Activated naive CD4-positive, alpha-beta T cell treated with anti-CD3 and anti-CD28 coated beads, Interleukin-2, amount 50 U/mL, for 24 hours (primary cell): Measurements from ENCODE around the gene STXBP4.

Experiments
- H3K27ac Mint-ChIP-seq: one replicate; pipeline ENCODE4 v1.8.0; 2021; ENCODE audit warnings: mild to moderate bottlenecking, mixed read lengths
- H3K27me3 Mint-ChIP-seq: one replicate; pipeline ENCODE4 v1.8.0; 2021; ENCODE audit warnings: mixed read lengths
- H3K36me3 Mint-ChIP-seq: one replicate; pipeline ENCODE4 v1.8.0; 2021; ENCODE audit warnings: mixed read lengths
- H3K4me1 Mint-ChIP-seq: one replicate; pipeline ENCODE4 v1.8.0; 2021; ENCODE audit warnings: mixed read lengths
- H3K4me3 Mint-ChIP-seq: one replicate; pipeline ENCODE4 v1.8.0; 2021; ENCODE audit warnings: mild to moderate bottlenecking, mixed read lengths
- H3K9me3 Mint-ChIP-seq: one replicate; pipeline ENCODE4 v1.8.0; 2021; ENCODE audit warnings: mixed read lengths

The STXBP4 gene, protein sequence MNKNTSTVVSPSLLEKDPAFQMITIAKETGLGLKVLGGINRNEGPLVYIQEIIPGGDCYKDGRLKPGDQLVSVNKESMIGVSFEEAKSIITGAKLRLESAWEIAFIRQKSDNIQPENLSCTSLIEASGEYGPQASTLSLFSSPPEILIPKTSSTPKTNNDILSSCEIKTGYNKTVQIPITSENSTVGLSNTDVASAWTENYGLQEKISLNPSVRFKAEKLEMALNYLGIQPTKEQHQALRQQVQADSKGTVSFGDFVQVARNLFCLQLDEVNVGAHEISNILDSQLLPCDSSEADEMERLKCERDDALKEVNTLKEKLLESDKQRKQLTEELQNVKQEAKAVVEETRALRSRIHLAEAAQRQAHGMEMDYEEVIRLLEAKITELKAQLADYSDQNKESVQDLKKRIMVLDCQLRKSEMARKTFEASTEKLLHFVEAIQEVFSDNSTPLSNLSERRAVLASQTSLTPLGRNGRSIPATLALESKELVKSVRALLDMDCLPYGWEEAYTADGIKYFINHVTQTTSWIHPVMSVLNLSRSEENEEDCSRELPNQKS

DNA sequence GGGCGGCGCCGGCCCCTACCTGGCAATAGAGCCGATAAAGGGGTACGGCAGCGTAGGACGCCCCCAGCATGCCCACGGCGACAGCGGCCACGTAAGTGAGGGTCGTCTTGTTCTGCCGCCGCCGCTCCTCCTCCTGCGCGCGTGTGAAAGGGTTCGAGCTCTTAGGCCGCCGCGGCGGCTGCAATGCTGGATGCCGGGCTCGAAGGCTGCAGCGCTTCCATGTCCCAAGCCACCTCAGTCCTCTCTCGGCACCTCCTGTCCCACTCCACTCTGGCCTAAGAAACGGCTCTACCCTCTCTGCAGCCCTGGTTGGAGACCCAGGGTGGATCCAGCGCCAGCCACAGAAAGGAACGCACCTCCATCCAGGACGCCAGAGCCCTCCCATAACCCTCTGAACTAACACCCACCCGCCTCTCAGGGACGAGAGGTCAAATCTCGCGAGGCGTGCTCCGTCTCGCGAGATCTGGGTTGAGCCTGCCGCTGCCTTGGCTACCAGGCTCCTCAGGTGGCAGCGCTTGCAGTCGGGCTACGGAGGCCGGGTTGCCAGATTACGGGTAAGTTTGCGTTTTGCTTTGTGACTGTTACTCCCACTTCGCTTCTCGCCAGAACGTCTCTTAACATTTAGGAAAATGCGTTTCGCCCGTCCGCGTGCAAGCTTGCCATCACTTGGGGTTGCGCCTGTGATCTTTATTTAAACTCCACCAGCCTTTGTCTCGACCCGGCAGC lies at the start of gene STXBP4, which contains the start of gene COX11:
STXBP4 (plus strand) TSS at position 504 of the 726 bp plus-strand sequence. CDS start 17,455 bp downstream, outside the sequence.
COX11 (minus strand) TSS at position 393 of the 726 bp plus-strand sequence; CDS start at position 385, 8 bp downstream.
- Mint-ChIP-seq H3K27ac (no peak within 1 kb of the TSS), H3K4me1 (peaks cover 31% of the 10 kb centered on the region), H3K9me3 (no peaks in the 10 kb centered on the region), H3K4me3 (no peak within 1 kb of the TSS), H3K36me3 (no peaks in the 10 kb centered on the region), H3K27me3 (no peaks in the 10 kb centered on the region)

DNA sequence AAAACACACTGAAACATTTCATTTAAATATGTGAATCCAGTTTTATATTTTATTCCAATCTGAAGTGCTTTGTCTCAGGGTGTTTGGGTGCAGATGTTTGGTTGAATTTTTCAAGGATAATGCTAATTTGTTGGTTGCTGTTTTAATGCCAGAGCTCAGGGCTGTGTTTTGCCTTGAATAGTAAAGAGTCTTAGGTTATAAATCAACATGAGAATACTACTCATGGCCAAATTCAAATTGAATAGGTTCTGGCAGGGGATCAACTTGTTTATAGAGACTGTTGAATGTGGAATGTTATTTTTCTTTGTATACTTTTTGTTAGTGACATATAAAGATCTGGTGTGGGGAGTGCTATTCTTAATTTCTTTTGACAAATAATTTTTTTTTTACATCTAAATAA lies 49.1 kb upstream of the STXBP4 start:
- Mint-ChIP-seq H3K27me3 (peaks cover 6% of the 10 kb centered on the region), H3K36me3 (peaks cover 1% of the 10 kb centered on the region)

GRCh38 chr17:54920819-54921218 lies 47.7 kb upstream of the STXBP4 start:
- no peaks in the 10 kb centered on the region for H3K4me1 Mint-ChIP-seq
- peaks cover 1% of the 10 kb centered on the region for H3K36me3 Mint-ChIP-seq
- no peak overlapping the region for H3K27ac Mint-ChIP-seq
- H3K27me3 Mint-ChIP-seq, result peaks cover 6% of the 10 kb centered on the region
- H3K4me3 Mint-ChIP-seq, result no peak overlapping the region
- H3K9me3 Mint-ChIP-seq, result peaks cover 6% of the 10 kb centered on the region

More for the DNA sequence above, 49.1 kb upstream of the STXBP4 start:
- Mint-ChIP-seq H3K9me3 (peaks cover 6% of the 10 kb centered on the region), H3K27ac (no peak overlapping the region), H3K4me1 (no peaks in the 10 kb centered on the region), H3K4me3 (no peak overlapping the region)

DNA sequence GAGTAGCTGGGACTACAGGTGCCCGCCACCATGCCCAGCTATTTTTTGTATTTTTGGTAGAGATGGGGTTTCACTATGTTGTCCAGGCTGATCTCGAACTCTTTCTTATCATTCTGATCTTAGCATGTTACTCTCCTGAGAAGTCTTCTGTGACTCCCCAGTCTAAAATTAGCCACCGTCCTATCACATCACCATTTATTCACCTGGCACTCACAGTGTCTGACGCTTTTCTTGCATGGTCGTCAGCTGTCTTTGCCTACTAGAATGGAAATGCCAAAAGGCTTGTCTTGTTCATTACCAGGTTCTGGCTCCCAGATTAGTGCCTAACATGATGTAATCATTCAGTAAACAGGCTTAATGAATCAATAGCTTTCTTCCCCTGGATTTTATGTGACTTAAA lies 44.2 kb upstream of the STXBP4 start:
- no peaks in the 10 kb centered on the region for H3K4me1 Mint-ChIP-seq
- no peaks in the 10 kb centered on the region for H3K9me3 Mint-ChIP-seq
- H3K4me3 Mint-ChIP-seq, result no peak overlapping the region
- H3K36me3 Mint-ChIP-seq, result no peaks in the 10 kb centered on the region
- H3K27me3 Mint-ChIP-seq, result peaks cover 8% of the 10 kb centered on the region
- H3K27ac Mint-ChIP-seq, result no peak overlapping the region

GRCh38 chr17:54927525-54927924 lies 41.0 kb upstream of the STXBP4 start:
- no peaks in the 10 kb centered on the region for H3K9me3 Mint-ChIP-seq
- no peak overlapping the region for H3K4me3 Mint-ChIP-seq
- no peak overlapping the region for H3K27ac Mint-ChIP-seq
- no peaks in the 10 kb centered on the region for H3K4me1 Mint-ChIP-seq
- H3K36me3 Mint-ChIP-seq, result no peaks in the 10 kb centered on the region
- H3K27me3 Mint-ChIP-seq, result peaks cover 6% of the 10 kb centered on the region

GRCh38 chr17:54932711-54933110 lies 35.9 kb upstream of the STXBP4 start:
- H3K9me3 Mint-ChIP-seq, result no peaks in the 10 kb centered on the region
- no peak overlapping the region for H3K4me3 Mint-ChIP-seq
- H3K27ac Mint-ChIP-seq, result no peak overlapping the region
- no peaks in the 10 kb centered on the region for H3K36me3 Mint-ChIP-seq
- no peaks in the 10 kb centered on the region for H3K4me1 Mint-ChIP-seq
- H3K27me3 Mint-ChIP-seq, result peaks cover 6% of the 10 kb centered on the region

- Mint-ChIP-seq H3K4me3 (no peak overlapping the region), H3K27me3 (peaks cover 4% of the 10 kb centered on the region), H3K36me3 (no peaks in the 10 kb centered on the region), H3K4me1 (no peaks in the 10 kb centered on the region), H3K27ac (no peak overlapping the region), H3K9me3 (no peaks in the 10 kb centered on the region)
These were observed 34.6 kb upstream of the STXBP4 start for GRCh38 chr17:54933921-54934320.

- no peaks in the 10 kb centered on the region for H3K36me3 Mint-ChIP-seq
- H3K27me3 Mint-ChIP-seq, result peaks cover 4% of the 10 kb centered on the region
- no peaks in the 10 kb centered on the region for H3K4me1 Mint-ChIP-seq
- H3K4me3 Mint-ChIP-seq, result no peak overlapping the region
- H3K27ac Mint-ChIP-seq, result no peak overlapping the region
- H3K9me3 Mint-ChIP-seq, result no peaks in the 10 kb centered on the region
These were observed 33.1 kb upstream of the STXBP4 start for GRCh38 chr17:54935471-54935870.

GRCh38 chr17:54937018-54937417 lies 31.5 kb upstream of the STXBP4 start:
- Mint-ChIP-seq H3K4me3 (no peak overlapping the region), H3K27me3 (peaks cover 4% of the 10 kb centered on the region), H3K36me3 (no peaks in the 10 kb centered on the region), H3K4me1 (no peaks in the 10 kb centered on the region), H3K9me3 (no peaks in the 10 kb centered on the region), H3K27ac (no peak overlapping the region)

- Mint-ChIP-seq H3K36me3 (no peaks in the 10 kb centered on the region), H3K27ac (no peak overlapping the region), H3K9me3 (no peaks in the 10 kb centered on the region), H3K27me3 (peaks cover 4% of the 10 kb centered on the region), H3K4me1 (no peaks in the 10 kb centered on the region), H3K4me3 (no peak overlapping the region)
These were observed 31.1 kb upstream of the STXBP4 start for GRCh38 chr17:54937426-54937825.

DNA sequence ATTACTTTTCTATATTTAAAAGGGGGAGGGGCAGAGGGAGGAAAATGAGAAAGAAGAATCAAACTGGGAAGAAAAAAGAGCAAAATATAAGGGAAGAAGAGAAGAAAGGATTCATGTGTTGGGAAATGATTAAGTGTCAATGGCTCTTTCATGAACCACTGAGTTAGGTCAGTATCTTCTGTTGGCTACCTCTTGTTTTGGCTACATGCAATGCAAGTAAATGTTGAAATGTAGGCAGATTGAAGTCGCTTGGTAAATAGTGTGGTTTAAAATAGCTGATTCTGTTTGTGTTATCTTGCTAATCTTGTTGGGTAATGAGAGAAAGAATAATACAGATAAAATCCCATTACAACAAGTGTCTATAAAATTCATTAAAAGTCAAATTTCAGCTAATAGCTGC lies 27.3 kb upstream of the STXBP4 start:
- Mint-ChIP-seq H3K36me3 (no peaks in the 10 kb centered on the region), H3K27ac (no peak overlapping the region), H3K9me3 (no peaks in the 10 kb centered on the region), H3K4me1 (no peaks in the 10 kb centered on the region), H3K27me3 (peaks cover 8% of the 10 kb centered on the region), H3K4me3 (no peak overlapping the region)

- Mint-ChIP-seq H3K4me1 (no peaks in the 10 kb centered on the region), H3K9me3 (no peaks in the 10 kb centered on the region), H3K36me3 (no peaks in the 10 kb centered on the region), H3K27me3 (peaks cover 16% of the 10 kb centered on the region), H3K4me3 (no peak overlapping the region), H3K27ac (no peak overlapping the region)
These were observed 23.8 kb upstream of the STXBP4 start for GRCh38 chr17:54944796-54945195.

DNA sequence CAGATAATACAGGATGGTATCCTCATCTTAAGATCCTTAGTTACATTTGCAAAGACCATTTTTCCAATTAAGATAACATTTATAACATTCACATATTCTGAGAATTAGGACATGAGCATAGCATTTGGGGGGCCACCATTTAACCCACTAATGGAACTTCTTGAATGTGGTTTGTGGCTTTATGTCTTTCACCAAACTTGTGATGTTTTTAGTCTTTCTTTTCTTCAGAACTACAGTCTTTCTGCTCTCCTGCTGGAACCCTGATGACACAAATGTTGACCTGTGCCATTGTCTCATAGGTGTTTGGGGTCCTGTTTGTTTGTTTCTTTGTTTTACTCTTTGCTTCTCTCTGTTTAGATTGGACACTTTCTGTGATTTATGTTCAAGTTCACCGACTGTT lies 23.3 kb upstream of the STXBP4 start:
- no peaks in the 10 kb centered on the region for H3K4me1 Mint-ChIP-seq
- H3K27me3 Mint-ChIP-seq, result peaks cover 16% of the 10 kb centered on the region
- no peaks in the 10 kb centered on the region for H3K9me3 Mint-ChIP-seq
- no peak overlapping the region for H3K4me3 Mint-ChIP-seq
- no peaks in the 10 kb centered on the region for H3K36me3 Mint-ChIP-seq
- H3K27ac Mint-ChIP-seq, result no peak overlapping the region

GRCh38 chr17:54945671-54946070 lies 22.9 kb upstream of the STXBP4 start:
- Mint-ChIP-seq H3K4me3 (no peak overlapping the region), H3K27me3 (peaks cover 16% of the 10 kb centered on the region), H3K27ac (no peak overlapping the region)

GRCh38 chr17:54947396-54947795 lies 21.2 kb upstream of the STXBP4 start:
- Mint-ChIP-seq H3K4me1 (no peaks in the 10 kb centered on the region), H3K36me3 (no peaks in the 10 kb centered on the region), H3K27me3 (peaks cover 16% of the 10 kb centered on the region), H3K9me3 (no peaks in the 10 kb centered on the region), H3K4me3 (no peak overlapping the region), H3K27ac (no peak overlapping the region)

More at GRCh38 chr17:54945671-54946070, 22.9 kb upstream of the STXBP4 start:
- Mint-ChIP-seq H3K9me3 (no peaks in the 10 kb centered on the region), H3K4me1 (no peaks in the 10 kb centered on the region), H3K36me3 (no peaks in the 10 kb centered on the region)

DNA sequence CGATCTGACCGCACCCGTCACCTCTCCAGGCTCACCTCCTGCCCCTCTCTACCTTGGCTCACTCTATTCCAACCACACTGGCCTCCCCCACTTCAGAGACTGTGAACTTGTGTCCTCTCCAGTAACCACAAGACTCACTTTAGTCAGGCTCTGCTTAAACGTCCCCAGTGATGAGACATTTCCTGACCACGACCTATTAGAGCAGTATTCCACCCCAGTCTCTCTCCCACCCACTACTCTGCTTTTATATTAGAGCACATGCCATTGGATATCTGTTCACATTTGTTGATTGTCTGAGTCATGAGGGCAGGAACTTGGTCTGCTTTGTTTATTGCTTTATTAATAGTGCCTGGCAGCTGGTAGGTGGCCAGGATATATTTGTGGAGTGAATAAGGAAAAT lies 20.2 kb upstream of the STXBP4 start:
- Mint-ChIP-seq H3K27me3 (peaks cover 16% of the 10 kb centered on the region), H3K4me3 (no peak overlapping the region), H3K9me3 (no peaks in the 10 kb centered on the region), H3K36me3 (no peaks in the 10 kb centered on the region), H3K4me1 (no peaks in the 10 kb centered on the region), H3K27ac (peak overlapping the region; percentile 1)
